Kidney (tissue), 22 donors: ENCODE results near the gene ZNF775. TPM values are rescaled to one million over a fixed set of nuclear protein-coding genes. Genes with fewer than 3 reads are reported as not detected.

ENCODE experiments used
- DNase-seq, 5 donors: peaks; one replicate each; pipeline ENCODE4 v3.0.0-alpha.2; 2013 to 2020
- FAIRE-seq: peaks from 2 replicates; lab custom pipeline; 2012; peaks lifted over from hg19 to GRCh38; lab: Jason Lieb, UNC
- H3K27ac ChIP-seq, 2 donors: one replicate each; pipeline ENCODE4 v1.7.0; 2013; ENCODE audit warnings: low read depth in 2 of 2, low read length in 2 of 2, inconsistent platforms in 1 of 2
- H3K27me3 ChIP-seq: one replicate; pipeline ENCODE4 v1.7.1; 2013; ENCODE audit warnings: low read length, inconsistent platforms; ENCODE audit not compliant: control insufficient read depth, insufficient read depth
- H3K36me3 ChIP-seq, 3 donors: one replicate each; pipeline versions ENCODE4 v1.7.0 to v1.7.1; 2013; ENCODE audit warnings: low read length in 3 of 3, control low read depth in 1 of 3, inconsistent platforms in 1 of 3; ENCODE audit not compliant: insufficient read depth in 3 of 3, control insufficient read depth in 2 of 3
- H3K4me1 ChIP-seq, 3 donors: one replicate each; pipeline versions ENCODE4 v1.7.0 to v1.7.1; 2013; ENCODE audit warnings: low read length in 3 of 3, inconsistent platforms in 1 of 3, low read depth in 1 of 3; ENCODE audit not compliant: control insufficient read depth in 2 of 3, insufficient read depth in 2 of 3
- H3K4me3 ChIP-seq, 3 donors: one replicate each; pipeline versions ENCODE4 v1.7.0 to v1.8.1; 2013; ENCODE audit warnings: low read length in 3 of 3, control low read depth in 1 of 3, inconsistent platforms in 1 of 3
- H3K9ac ChIP-seq, 3 donors: one replicate each; pipeline versions ENCODE4 v1.7.0 to v1.7.1; 2013; ENCODE audit warnings: low read length in 3 of 3, control low read depth in 1 of 3, inconsistent platforms in 1 of 3
- H3K9me3 ChIP-seq, 3 donors: one replicate each; pipeline versions ENCODE4 v1.7.0 to v1.7.1; 2013; ENCODE audit warnings: low read length in 3 of 3, control low read depth in 1 of 3, inconsistent platforms in 1 of 3; ENCODE audit not compliant: control insufficient read depth in 2 of 3, insufficient read depth in 1 of 3
- CTCF ChIP-seq: IDR thresholded peaks from 3 replicates; pipeline ENCODE4 v1.5.1; 2012; ENCODE audit warnings: mild to moderate bottlenecking, moderate library complexity, borderline replicate concordance; ENCODE audit not compliant: insufficient read depth; ENCODE audit errors: extremely low read depth
- intact Hi-C: fragments of 100-400 bp; cut with DNase I; formaldehyde crosslinking; loops from one replicate; pipeline ENCODE4 v1.11.1; 2022
- long read RNA-seq, 10 donors: library from polyadenylated mRNA in 1 of 10; unstranded in 1 of 10; transcript quantifications; one replicate each; pipeline ENCODE4 v2.0.0 and lab custom pipeline, GENCODE V29; 2021 to 2026
- polyA plus RNA-seq: library from polyadenylated mRNA; stranded (reverse); fragments of 350-450 nt; fragmentation: Illumina TruSeq; extraction: RNeasy Lipid Tissue Mini Kit (QIAGEN cat#74804); gene quantifications from one replicate; pipeline ENCODE4 v1.2.3, GENCODE V29; 2014; ENCODE audit warnings: low read depth, low replicate concordance; ENCODE audit not compliant: insufficient read depth
- total RNA-seq: library from RNA; stranded (reverse); fragmentation: NEBNext Ultra II Directional; extraction: Animal tissue kit (Norgen Biotek cat#: 25700); gene quantifications from one replicate; pipeline ENCODE4 v1.2.1, GENCODE V29; 2021
- donor health status: control.
- donor health status: control.
- donor health status: control.
- donor health status: control.
- donor health status: control.
- donor health status: DM: yes; HTN: yes; CAD: no.
- donor health status: Normal renal cell carcinoma (clear cell type).

Gene ZNF775
- total RNA-seq (3.7 TPM), polyA plus RNA-seq (5.2 TPM)
- long read RNA-seq, donor 1, partial matches to known transcripts: 8 of 10 reads
- long read RNA-seq, donor 1, other reads (novel, unspliced or antisense): 0 of 10 reads
- long read RNA-seq, donor 2, partial matches to known transcripts: 0 of 3 reads
- long read RNA-seq, donor 2, other reads (novel, unspliced or antisense): 0 of 3 reads
- long read RNA-seq, donor 3, partial matches to known transcripts: 0 of 2 reads
- long read RNA-seq, donor 3, other reads (novel, unspliced or antisense): 0 of 2 reads
- long read RNA-seq, donor 4, partial matches to known transcripts: 0 of 2 reads
- long read RNA-seq, donor 4, other reads (novel, unspliced or antisense): 0 of 2 reads
- long read RNA-seq, donor 5: 0 reads
- long read RNA-seq, donor 6, transcript ZNF775-201 (3 exons, 2,257 nt): major isoform, 7 of 27 reads
- long read RNA-seq, donor 6, partial matches to known transcripts: 20 of 27 reads
- long read RNA-seq, donor 6, other reads (novel, unspliced or antisense): 0 of 27 reads
- long read RNA-seq, donor 7, transcript ZNF775-201 (3 exons, 2,257 nt): major isoform, 5 of 9 reads
- long read RNA-seq, donor 7, partial matches to known transcripts: 0 of 9 reads
- long read RNA-seq, donor 7, other reads (novel, unspliced or antisense): 4 of 9 reads
- long read RNA-seq, donor 8, partial matches to known transcripts: 0 of 2 reads
- long read RNA-seq, donor 8, other reads (novel, unspliced or antisense): 0 of 2 reads
- long read RNA-seq, donor 9, transcript ZNF775-201 (3 exons, 2,257 nt): major isoform, 6 of 6 reads
- long read RNA-seq, donor 9, partial matches to known transcripts: 0 of 6 reads
- long read RNA-seq, donor 9, other reads (novel, unspliced or antisense): 0 of 6 reads
- long read RNA-seq, donor 10, partial matches to known transcripts: 0 of 4 reads
- long read RNA-seq, donor 10, other reads (novel, unspliced or antisense): 0 of 4 reads

DNA sequence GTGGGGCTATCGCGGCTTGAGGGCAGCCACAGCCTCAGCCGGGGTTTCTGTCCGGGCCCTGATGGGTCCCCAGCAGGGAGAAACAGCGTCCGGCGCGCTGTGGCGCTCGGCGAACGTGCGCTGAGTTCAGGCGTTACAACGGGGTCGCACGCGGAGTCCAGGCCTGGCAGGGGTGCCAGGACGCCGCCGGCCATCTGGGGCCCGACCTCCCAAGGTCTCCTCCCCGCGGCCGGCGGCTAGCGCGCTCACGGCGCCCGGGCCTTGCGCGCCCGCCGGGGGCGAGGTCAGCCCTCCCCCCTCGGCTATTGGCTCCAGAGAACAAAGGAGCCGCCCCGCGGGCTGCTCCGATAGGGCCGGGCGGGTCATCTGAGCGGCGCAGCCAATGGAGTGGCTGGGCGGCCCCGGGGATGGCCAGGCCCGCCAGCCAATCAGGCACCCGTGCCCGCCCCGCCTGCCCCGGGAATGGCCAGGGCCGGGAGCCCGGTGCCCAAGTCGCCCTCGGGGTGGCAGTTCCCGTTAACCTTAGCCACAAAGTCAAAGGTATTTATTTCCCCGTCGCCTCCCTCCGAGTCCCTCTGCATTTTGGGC, at the start of gene ZNF775:
TSS of gene ZNF775 (plus strand) at position 478 of the 588 bp plus-strand sequence. CDS start 9,141 bp downstream, outside the sequence.
- DNase-seq (peak; percentile 95 to 99 (median 97)), FAIRE-seq (no peak)
- peak within 1 kb of the TSS; percentile 66 to 98 (median 70) for H3K9ac ChIP-seq
- peaks cover 0 to 20% (median 16%) of the 10 kb centered on the region in 3 donors for H3K4me1 ChIP-seq
- peaks cover 0 to 2% (median 0%) of the 10 kb centered on the region in 3 donors for H3K36me3 ChIP-seq
- intact Hi-C loops: no loop called here
- peak within 1 kb of the TSS; percentile 61 to 85 (median 79) for H3K4me3 ChIP-seq
- H3K27me3 ChIP-seq: no peaks in the 10 kb centered on the region
- H3K9me3 ChIP-seq: no peaks in the 10 kb centered on the region
- H3K27ac ChIP-seq: peak within 1 kb of the TSS; percentile 87 to 94
- TF ChIP-seq CTCF: peak; percentile 8

DNA sequence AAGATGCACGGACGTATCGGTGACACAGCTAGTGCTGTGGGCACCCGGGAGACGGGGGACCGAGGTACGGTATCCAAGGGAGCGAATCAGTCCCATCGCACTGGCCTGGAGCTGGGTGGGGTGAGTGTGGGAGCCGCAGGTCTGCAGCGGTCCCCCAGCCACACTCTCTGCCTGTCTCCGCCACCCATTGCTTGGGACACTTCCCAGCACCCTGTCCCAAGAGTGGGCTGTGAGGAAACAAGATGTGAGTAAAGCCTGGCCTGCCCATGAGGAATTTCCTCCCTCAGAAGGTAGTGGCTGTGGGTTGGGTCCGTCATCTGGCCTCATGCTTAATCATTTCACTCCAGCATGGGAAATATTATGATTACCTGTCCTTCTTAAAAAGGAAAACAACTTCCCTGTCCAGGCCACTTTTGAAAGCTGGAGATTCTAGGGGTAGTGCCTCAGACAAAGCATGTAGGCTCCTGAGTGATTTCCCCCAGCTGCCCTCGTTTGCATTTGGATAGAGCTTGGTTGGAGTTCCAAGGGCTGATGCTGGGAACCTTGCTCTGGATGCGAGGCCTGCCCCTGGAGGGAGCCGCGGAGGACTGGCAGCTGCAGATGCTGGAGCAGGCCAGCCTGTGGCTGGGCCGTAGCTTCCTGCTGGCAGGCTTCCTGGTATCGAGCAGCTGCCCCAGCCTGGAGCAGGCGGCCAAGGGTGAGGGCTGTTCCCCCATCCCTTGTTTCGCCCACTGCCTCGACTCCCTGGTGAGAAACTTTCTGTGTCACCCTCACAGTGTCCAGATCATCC, 49.6 kb upstream of the ZNF775 start:
- no peak overlapping the region for H3K27ac ChIP-seq
- H3K4me1 ChIP-seq: peaks cover 0 to 5% (median 3%) of the 10 kb centered on the region in 3 donors
- DNase-seq: peak in 1 of 5 donors; percentile 58
- no peak for TF ChIP-seq CTCF
- H3K36me3 ChIP-seq: peaks cover 0 to 15% (median 0%) of the 10 kb centered on the region in 3 donors
- FAIRE-seq: no peak
- no peaks in the 10 kb centered on the region for H3K9me3 ChIP-seq
- no peaks in the 10 kb centered on the region for H3K27me3 ChIP-seq
- no peak overlapping the region for H3K9ac ChIP-seq
- H3K4me3 ChIP-seq: no peak overlapping the region
- intact Hi-C loops: no loop called here

GRCh38 chr7:150330211-150330885, 48.8 kb upstream of the ZNF775 start:
- peaks cover 0 to 15% (median 0%) of the 10 kb centered on the region in 3 donors for H3K36me3 ChIP-seq
- TF ChIP-seq CTCF: no peak
- no peak overlapping the region for H3K4me3 ChIP-seq
- peak in 1 of 5 donors; percentile 53 for DNase-seq
- no peak overlapping the region for H3K27ac ChIP-seq
- no peak for FAIRE-seq
- no peaks in the 10 kb centered on the region for H3K4me1 ChIP-seq
- H3K27me3 ChIP-seq: no peaks in the 10 kb centered on the region
- H3K9me3 ChIP-seq: no peaks in the 10 kb centered on the region
- no peak overlapping the region for H3K9ac ChIP-seq
- intact Hi-C loops: no loop called here
